K562 treated with DMSO at 1 percent for 4 hours (cell line): ENCODE results near the gene XXYLT1. TPM values are rescaled to one million over a fixed set of nuclear protein-coding genes. Genes with fewer than 3 reads are reported as not detected.

Experiments
- total RNA-seq: library from RNA; unstranded; fragments of 300-600 nt; gene quantifications from 2 replicates; pipeline ENCODE4 v1.2.3, GENCODE V29; 2022; ENCODE audit not compliant: insufficient read depth

XXYLT1 gene
- total RNA-seq = 22.1 and 30.1 TPM in 2 replicates

DNA sequence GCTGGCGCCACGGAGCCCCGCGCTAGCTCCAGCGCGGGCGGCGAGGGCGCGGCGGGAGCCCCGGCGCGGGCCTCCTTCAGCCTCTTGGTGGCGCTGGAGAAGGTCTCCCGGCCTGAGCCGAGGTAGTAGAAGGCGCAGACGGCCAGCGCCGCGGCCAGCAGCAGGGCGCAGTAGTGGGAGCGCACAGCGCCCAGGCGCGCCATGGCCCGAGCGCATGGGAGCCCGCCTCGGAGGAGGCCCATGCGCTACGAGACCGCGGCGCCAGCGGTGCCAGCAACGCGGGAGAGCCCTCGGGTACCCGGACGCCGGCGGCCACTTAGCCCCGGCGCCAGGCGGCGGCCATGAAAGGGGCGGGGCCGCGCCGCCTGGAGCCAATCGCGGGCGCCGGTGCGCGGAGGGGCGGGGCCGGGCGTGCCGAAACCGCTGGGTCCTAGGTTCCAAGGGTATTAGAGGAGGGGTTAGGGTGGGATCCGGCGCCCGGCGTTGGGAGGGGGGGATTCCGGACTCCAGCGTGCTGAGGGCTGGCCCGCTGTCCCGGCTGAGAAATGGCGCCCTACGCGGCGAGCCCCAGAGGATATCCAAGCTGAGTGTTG lies at the start of gene XXYLT1:
XXYLT1 (minus strand) TSS at position 343 of the 593 bp plus-strand sequence; CDS start at position 242, 101 bp downstream.

Other genes starting within 250 kb of the XXYLT1 start
- gene ACAP2, start 171.9 kb upstream of the XXYLT1 start, total RNA-seq = 19.5 and 19.7 TPM in 2 replicates